ENCODE measurements around the gene DCLK2.
A peak's percentile ranks its signal among the peaks of the same experiment; 100 is the strongest.

Gene DCLK2

GRCh38 chr4:150078041-150078578 lies at the start of gene DCLK2:
TSS of gene DCLK2 (plus strand) at chr4:150078445. CDS start at chr4:150079028, 583 bp downstream.
- Histone ChIP-seq H3K9me3 (ENCODE audit: control insufficient read depth, insufficient read depth, low read depth, low read length) (no peaks in the 10 kb centered on the region), H3K4me3 (ENCODE audit: low read depth, low read length) (peak within 1 kb of the TSS; percentile 61), H3K4me1 (ENCODE audit: control insufficient read depth, insufficient read depth, low read length) (peaks cover 15% of the 10 kb centered on the region), H3K36me3 (ENCODE audit: control insufficient read depth in 2 of 2, insufficient read depth in 1 of 2, low read length in 2 of 2) (no peaks in the 10 kb centered on the region), H3K27ac (ENCODE audit: extremely low read depth, low read depth, low read length) (peak within 1 kb of the TSS; percentile 82)
- TF ChIP-seq ZNF292 (tag by site-specific recombination; IDR thresholded peaks at IDR 0.05; ENCODE audit: borderline replicate concordance, low read depth) (no peak), GLIS1 (tag by site-specific recombination; IDR thresholded peaks at IDR 0.05) (peak; percentile 40; the same call in 1 of the 2 replicates), KLF7 (tag by site-specific recombination; IDR thresholded peaks at IDR 0.05; ENCODE audit: borderline replicate concordance) (no peak), ZNF311 (tag by site-specific recombination; IDR thresholded peaks at IDR 0.05; ENCODE audit: borderline replicate concordance) (no peak), ZNF555 (tag by site-specific recombination; conservative IDR thresholded peaks at IDR 0.05) (no peak), PRDM6 (tag by site-specific recombination; IDR thresholded peaks at IDR 0.05) (no peak), ZNF10 (tag by site-specific recombination; IDR thresholded peaks at IDR 0.05) (no peak), KLF1 (tag by site-specific recombination; IDR thresholded peaks at IDR 0.05) (no peak), ZNF335 (tag by site-specific recombination; conservative IDR thresholded peaks at IDR 0.05) (peak; percentile 3; the same call in 1 of the 2 replicates), ZNF701 (tag by site-specific recombination; IDR thresholded peaks at IDR 0.05) (no peak), KLF9 (tag by site-specific recombination; IDR thresholded peaks at IDR 0.05; ENCODE audit: low read depth) (no peak), ZNF585B (tag by site-specific recombination; IDR thresholded peaks at IDR 0.05) (no peak), ZNF660 (tag by site-specific recombination; IDR thresholded peaks at IDR 0.05) (0 out of 2 replicates have a peak, but pooled peaks have one; percentile 54), SP3 (tag by site-specific recombination; IDR thresholded peaks at IDR 0.05) (peak; percentile 38; the same call in 1 of the 2 replicates), ZNF426 (tag by site-specific recombination; IDR thresholded peaks at IDR 0.05) (no peak), SP2 (tag by site-specific recombination; IDR thresholded peaks at IDR 0.05) (peak; percentile 54; the same call in 1 of the 2 replicates), ZIC2 (tag by site-specific recombination; IDR thresholded peaks at IDR 0.05) (0 out of 2 replicates have a peak, but pooled peaks have one; percentile 37), ZFHX2 (tag by site-specific recombination; conservative IDR thresholded peaks at IDR 0.05) (0 out of 2 replicates have a peak, but pooled peaks have one; percentile 46), ZNF645 (tag by site-specific recombination; IDR thresholded peaks at IDR 0.05) (no peak), ZNF280C (tag by site-specific recombination; IDR thresholded peaks at IDR 0.05) (no peak), ZNF76 (tag by site-specific recombination; IDR thresholded peaks at IDR 0.05; ENCODE audit: borderline replicate concordance, low read depth) (no peak), ZNF571 (tag by site-specific recombination; IDR thresholded peaks at IDR 0.05) (no peak), ZNF202 (tag by site-specific recombination; IDR thresholded peaks at IDR 0.05; ENCODE audit: borderline replicate concordance) (no peak), IKZF3 (tag by site-specific recombination; IDR thresholded peaks at IDR 0.05) (0 out of 2 replicates have a peak, but pooled peaks have one; percentile 40), ZNF169 (tag by site-specific recombination; IDR thresholded peaks at IDR 0.05) (no peak), ZNF510 (tag by site-specific recombination; IDR thresholded peaks at IDR 0.05; ENCODE audit: insufficient replicate concordance) (no peak), ZNF114 (tag by site-specific recombination; IDR thresholded peaks at IDR 0.05) (no peak), HOXC10 (CRISPR knock-in tag; IDR thresholded peaks at IDR 0.05) (no peak), ZNF221 (tag by site-specific recombination; IDR thresholded peaks at IDR 0.05; ENCODE audit: borderline replicate concordance) (no peak), ZNF398 (tag by site-specific recombination; IDR thresholded peaks at IDR 0.05) (peak; percentile 83), RBAK (tag by site-specific recombination; IDR thresholded peaks at IDR 0.05) (no peak), ZSCAN16 (tag by site-specific recombination; IDR thresholded peaks at IDR 0.05) (no peak), ZNF747 (tag by site-specific recombination; IDR thresholded peaks at IDR 0.05) (no peak), ZNF350 (tag by site-specific recombination; IDR thresholded peaks at IDR 0.05) (no peak)
- ChIA-PET CTCF (interaction anchor here (0.6 kb wide), 1 partner anchor 108 kb away, joined by 3 read pairs; no protein-coding TSS in a partner anchor), POLR2A (no interaction called here)
